HepG2 (cell line): ENCODE data around the gene GMEB1. TPM values are rescaled to one million over a fixed set of nuclear protein-coding genes. Genes with fewer than 3 reads are reported as not detected.
A peak's percentile ranks its signal among the peaks of the same experiment; 100 is the strongest.

Source experiments
- AKNA ChIP-seq: sonication (generic); formaldehyde crosslinking; IDR thresholded peaks from 2 replicates; pipeline ENCODE4 v1.4.0; 2020; ENCODE audit warnings: missing genetic modification reagents, borderline replicate concordance
- EZH2 ChIP-seq: conservative IDR thresholded peaks from 2 replicates; pipeline ENCODE4 v1.6.1; 2012; ENCODE audit warnings: mild to moderate bottlenecking, low read depth, low read length, moderate library complexity
- KLF15 ChIP-seq: sonication (generic); formaldehyde crosslinking; IDR thresholded peaks from 2 replicates; pipeline ENCODE4 v1.8.1; 2023; ENCODE audit warnings: borderline replicate concordance, mild to moderate bottlenecking, inconsistent platforms, missing genetic modification reagents, mixed read lengths
- PATZ1 ChIP-seq: sonication (generic); formaldehyde crosslinking; IDR thresholded peaks from 2 replicates; pipeline ENCODE4 v1.4.0; 2020; ENCODE audit warnings: missing genetic modification reagents
- PBX2 ChIP-seq: IDR thresholded peaks from 2 replicates; pipeline ENCODE4 v1.6.1; 2016; ENCODE audit warnings: control low read depth
- PRPF4 ChIP-seq: fragments of 200-400 bp; formaldehyde crosslinking; IDR thresholded peaks from 2 replicates; pipeline ENCODE4 v1.6.1; 2016; ENCODE audit warnings: low read length, low read depth; ENCODE audit not compliant: poor library complexity, severe bottlenecking
- REXO4 ChIP-seq: sonication (generic); formaldehyde crosslinking; IDR thresholded peaks from 2 replicates; pipeline ENCODE4 v1.8.0; 2022; ENCODE audit warnings: missing genetic modification reagents, mild to moderate bottlenecking, borderline replicate concordance
- SETDB1 ChIP-seq: sonication (generic); formaldehyde crosslinking; IDR thresholded peaks from 2 replicates; pipeline ENCODE4 v1.5.1; 2020; ENCODE audit warnings: missing genetic modification reagents, mild to moderate bottlenecking, borderline replicate concordance
- SRF ChIP-seq: IDR thresholded peaks from 2 replicates; pipeline ENCODE4 v1.6.1; 2011; ENCODE audit warnings: mild to moderate bottlenecking, low read depth, low read length, moderate library complexity
- SRY ChIP-seq: sonication (generic); formaldehyde crosslinking; IDR thresholded peaks from 2 replicates; pipeline ENCODE4 v1.8.0; 2022; ENCODE audit warnings: mild to moderate bottlenecking, missing genetic modification reagents
- UBTF ChIP-seq: sonication (generic); formaldehyde crosslinking; IDR thresholded peaks from 2 replicates; pipeline ENCODE4 v1.4.0; 2020; ENCODE audit warnings: mild to moderate bottlenecking, missing genetic modification reagents
- ZNF101 ChIP-seq: sonication (generic); formaldehyde crosslinking; IDR thresholded peaks from 2 replicates; pipeline ENCODE4 v1.4.0; 2020; ENCODE audit warnings: mild to moderate bottlenecking, low read depth, missing genetic modification reagents, borderline replicate concordance
- ZNF160 ChIP-seq: sonication (generic); formaldehyde crosslinking; IDR thresholded peaks from 2 replicates; pipeline ENCODE4 v1.8.0; 2022; ENCODE audit warnings: mild to moderate bottlenecking, inconsistent platforms, missing genetic modification reagents
- polyA plus RNA-seq, 8 experiments: library from polyadenylated mRNA; depleted of rRNA in 3 of 8; stranded (reverse) in 7 of 8; unstranded in 1 of 8; fragments of >200 nt; fragmentation: Illumina TruSeq in 4 of 8; extraction: Trizol in 4 of 8; gene quantifications; 2 replicates each; pipeline versions ENCODE4 v1.2.1 to v1.2.3, GENCODE V29; 2011 to 2016; ENCODE audit warnings: low read depth in 4 of 8, missing spikeins in 1 of 8, mixed read lengths in 1 of 8; ENCODE audit not compliant: insufficient read depth in 1 of 8
- total RNA-seq, 5 experiments: library from RNA; depleted of rRNA; stranded (reverse); fragments of >200 nt; fragmentation: Illumina TruSeq; extraction: Trizol; gene quantifications; 2 replicates each; pipeline ENCODE4 v1.2.3, GENCODE V29; 2016; ENCODE audit warnings: low read depth in 1 of 5
- TF ChIP-seq, protein P1 (sequence below): sonication (generic); formaldehyde crosslinking; IDR thresholded peaks from 2 replicates; pipeline ENCODE4 v1.4.0; 2020; ENCODE audit warnings: missing genetic modification reagents, mild to moderate bottlenecking, borderline replicate concordance

GMEB1 gene
- total and polyA plus RNA-seq, 2 of the 13 experiments (the other 11 are each of a cell fraction or from before 2014, with no cell fraction given): 3.0 to 6.0 TPM

GRCh38 chr1:28642847-28643635 is 25.5 kb upstream of the GMEB1 start, which contains the start of gene TAF12 (continued):
- TF ChIP-seq PATZ1 (CRISPR knock-in tag): peak; percentile 59; the same call in 1 of the 2 replicates
- peak; percentile 72; the same call in 1 of the 2 replicates for TF ChIP-seq AKNA
- 0 out of 2 replicates have a peak, but pooled peaks have one; percentile 40 for TF ChIP-seq ZNF101 (CRISPR knock-in tag)
- TF ChIP-seq, protein P1, sequence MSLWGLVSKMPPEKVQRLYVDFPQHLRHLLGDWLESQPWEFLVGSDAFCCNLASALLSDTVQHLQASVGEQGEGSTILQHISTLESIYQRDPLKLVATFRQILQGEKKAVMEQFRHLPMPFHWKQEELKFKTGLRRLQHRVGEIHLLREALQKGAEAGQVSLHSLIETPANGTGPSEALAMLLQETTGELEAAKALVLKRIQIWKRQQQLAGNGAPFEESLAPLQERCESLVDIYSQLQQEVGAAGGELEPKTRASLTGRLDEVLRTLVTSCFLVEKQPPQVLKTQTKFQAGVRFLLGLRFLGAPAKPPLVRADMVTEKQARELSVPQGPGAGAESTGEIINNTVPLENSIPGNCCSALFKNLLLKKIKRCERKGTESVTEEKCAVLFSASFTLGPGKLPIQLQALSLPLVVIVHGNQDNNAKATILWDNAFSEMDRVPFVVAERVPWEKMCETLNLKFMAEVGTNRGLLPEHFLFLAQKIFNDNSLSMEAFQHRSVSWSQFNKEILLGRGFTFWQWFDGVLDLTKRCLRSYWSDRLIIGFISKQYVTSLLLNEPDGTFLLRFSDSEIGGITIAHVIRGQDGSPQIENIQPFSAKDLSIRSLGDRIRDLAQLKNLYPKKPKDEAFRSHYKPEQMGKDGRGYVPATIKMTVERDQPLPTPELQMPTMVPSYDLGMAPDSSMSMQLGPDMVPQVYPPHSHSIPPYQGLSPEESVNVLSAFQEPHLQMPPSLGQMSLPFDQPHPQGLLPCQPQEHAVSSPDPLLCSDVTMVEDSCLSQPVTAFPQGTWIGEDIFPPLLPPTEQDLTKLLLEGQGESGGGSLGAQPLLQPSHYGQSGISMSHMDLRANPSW: 0 out of 2 replicates have a peak, but pooled peaks have one; percentile 8
- TF ChIP-seq SRY (CRISPR knock-in tag): peak; percentile 52; the same call in 1 of the 2 replicates
- TF ChIP-seq PRPF4: no peak
- TF ChIP-seq PBX2: peak; percentile 67
- TF ChIP-seq ZNF160 (CRISPR knock-in tag): no peak
- peak; percentile 86 for TF ChIP-seq UBTF
- TF ChIP-seq REXO4 (CRISPR knock-in tag): 0 out of 2 replicates have a peak, but pooled peaks have one; percentile 68
- TF ChIP-seq EZH2: no peak
- TF ChIP-seq SRF: no peak
- TF ChIP-seq SETDB1 (CRISPR knock-in tag): no peak
- no peak for TF ChIP-seq KLF15
